HFF-Myc (cell line): ENCODE measurements around the gene MRGPRF.
"Not testable (repeated sequence)": the region's sequence is repeated elsewhere in the genome, so short reads cannot be mapped to it uniquely, and the experiment has no call there.

Experiments used
- DNase-seq: peaks from one replicate; pipeline ENCODE4 v3.0.0-alpha.2; 2011; ENCODE audit warnings: low read depth; ENCODE audit errors: extremely low read depth
- H3K4me3 ChIP-seq: replicated peaks from 2 replicates; pipeline ENCODE4 v1.5.1; 2011; ENCODE audit warnings: low read depth, mild to moderate bottlenecking, control low read depth, low read length
- CTCF ChIP-seq: IDR thresholded peaks from 2 replicates; pipeline ENCODE4 v1.5.1; 2012; ENCODE audit warnings: mild to moderate bottlenecking, low read depth, low read length, control low read depth; ENCODE audit errors: missing control alignments

Gene MRGPRF

GRCh38 chr11:68976095-68976494, 37.0 kb downstream of the MRGPRF start:
- TF ChIP-seq CTCF = no peak
- H3K4me3 ChIP-seq = no peak overlapping the region
- DNase-seq = no peak

- no peak for DNase-seq
- no peak overlapping the region for H3K4me3 ChIP-seq
- no peak for TF ChIP-seq CTCF
Measured at GRCh38 chr11:68974421-68975194, 38.4 kb downstream of the MRGPRF start.

- DNase-seq, H3K4me3 ChIP-seq: not testable (repeated sequence)
Measured at GRCh38 chr11:68973706-68974105, 39.3 kb downstream of the MRGPRF start.

- H3K4me3 ChIP-seq = no peak overlapping the region
- TF ChIP-seq CTCF = no peak
- no peak for DNase-seq
Measured at GRCh38 chr11:68973219-68973618, 39.8 kb downstream of the MRGPRF start.

DNA sequence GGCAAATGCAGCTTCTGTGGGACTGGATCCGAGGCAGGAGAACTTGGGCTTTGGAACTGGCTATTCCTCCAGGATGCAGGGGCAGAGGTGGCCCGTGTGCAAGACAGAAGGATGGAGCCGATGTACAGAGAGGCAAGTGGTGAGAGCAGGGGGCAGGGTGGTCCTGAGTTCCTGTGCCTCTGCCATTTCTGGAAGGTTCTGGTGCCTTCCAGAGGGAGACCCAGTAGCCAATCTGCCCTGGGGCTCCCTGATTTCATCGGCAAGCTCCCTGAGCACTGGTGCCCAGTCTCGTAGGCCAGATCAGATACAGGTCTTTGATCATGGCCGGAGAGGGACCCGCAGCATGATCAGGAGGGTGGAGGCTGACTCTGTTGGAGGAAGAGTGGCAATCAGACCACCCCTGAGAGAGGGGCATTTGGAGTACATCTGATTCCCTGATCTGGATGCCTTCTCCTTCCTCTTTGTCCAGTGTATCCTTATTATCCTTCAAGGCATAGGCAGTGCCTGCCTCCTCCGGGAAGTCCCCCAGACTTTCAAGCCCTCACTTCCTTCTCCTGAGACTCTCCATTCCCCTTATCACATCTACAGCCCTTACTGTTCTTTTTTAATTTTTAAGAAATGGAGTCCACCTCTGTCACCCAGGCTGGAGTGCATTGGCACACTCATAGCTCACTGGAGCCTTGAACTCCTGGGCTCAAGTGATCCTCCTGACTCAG, 42.0 kb downstream of the MRGPRF start:
- H3K4me3 ChIP-seq = no peak overlapping the region
- TF ChIP-seq CTCF = no peak
- DNase-seq = no peak

GRCh38 chr11:68969386-68969785, 43.7 kb downstream of the MRGPRF start:
- DNase-seq = no peak
- H3K4me3 ChIP-seq = no peak overlapping the region
- no peak for TF ChIP-seq CTCF
